ENCODE data around the gene NAPA. TPM values are rescaled to one million over a fixed set of nuclear protein-coding genes. Genes with fewer than 3 reads are reported as not detected.

NAPA gene
- total and polyA plus RNA-seq, 3 donors from 2014 or later: 194 to 257 (median 227) TPM

DNA sequence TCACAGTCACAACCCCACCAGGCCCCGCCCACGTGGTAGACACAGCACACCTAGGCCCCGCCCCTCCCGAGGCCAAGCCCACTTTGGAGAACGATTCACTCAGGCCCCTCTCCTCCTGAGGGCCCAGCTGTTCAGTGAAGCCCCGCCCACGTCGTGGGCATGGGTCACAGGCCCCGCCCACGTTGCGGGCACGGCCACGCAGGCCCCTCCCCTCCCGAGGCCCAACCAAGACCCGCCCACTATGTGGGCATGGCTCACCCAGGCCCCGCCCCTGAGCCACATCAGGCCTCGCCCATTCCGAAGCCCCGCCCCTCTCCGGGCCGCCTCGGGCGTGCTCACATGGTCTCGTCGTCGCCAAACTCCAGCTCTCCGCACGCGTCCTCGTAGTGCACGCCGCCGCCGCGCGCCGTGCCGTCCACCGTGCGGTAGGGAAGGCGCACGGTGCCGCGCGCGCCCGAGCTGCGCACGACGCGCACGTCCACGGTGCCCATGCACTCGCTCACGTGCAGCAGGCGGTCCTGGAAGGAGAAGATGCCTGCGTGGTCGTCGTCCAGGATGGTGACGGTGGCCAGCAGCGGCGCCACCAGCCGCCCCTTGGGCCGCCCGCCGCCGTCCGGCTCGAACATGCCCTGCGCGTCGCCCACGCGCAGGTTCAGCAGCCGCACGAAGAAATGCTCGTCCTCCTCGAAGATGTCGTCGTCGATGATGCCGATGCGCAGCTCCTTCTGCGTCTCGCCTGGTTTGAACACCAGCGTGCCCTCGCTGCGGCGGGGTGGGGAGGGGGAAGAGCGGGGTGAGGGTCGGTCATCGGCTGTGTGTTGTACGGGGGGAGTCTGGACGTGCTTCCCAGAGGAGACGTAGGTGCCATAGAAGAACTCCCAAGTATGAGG, 67.1 kb downstream of the NAPA start:
- Histone ChIP-seq H3K36me3 (ENCODE audit: low read depth, missing control alignments) (no peaks in the 10 kb centered on the region), H3K4me3 (peak overlapping the region; percentile 34 to 43), H3K9me3 (no peaks in the 10 kb centered on the region), H3K27me3 (no peaks in the 10 kb centered on the region), H3K4me1 (peaks cover 14% of the 10 kb centered on the region), H3K27ac (no peak overlapping the region)
- DNase-seq: peak; percentile 86
- intact Hi-C loops (cut with DNase I; ENCODE audit: low total_unique reads): no loop called here
- 5 to 10% methylated on average over 13 to 58 of the region's 95 CpGs for WGBS, 2 donors
- TF ChIP-seq POLR2A (IDR thresholded peaks at IDR 0.05) (no peak), CTCF (IDR thresholded peaks at IDR 0.05) (no peak)

- Histone ChIP-seq H3K36me3 (ENCODE audit: low read depth, missing control alignments) (no peaks in the 10 kb centered on the region), H3K4me1 (peaks cover 14% of the 10 kb centered on the region), H3K9me3 (no peaks in the 10 kb centered on the region), H3K4me3 (peak overlapping the region; percentile 34 to 43), H3K27ac (no peak overlapping the region), H3K27me3 (no peaks in the 10 kb centered on the region)
- peak; percentile 64 for DNase-seq
- WGBS, 2 donors: 12 to 15% methylated on average over 27 to 28 of the region's 28 CpGs
- intact Hi-C loops (cut with DNase I; ENCODE audit: low total_unique reads): no loop called here
- no peak for TF ChIP-seq POLR2A (IDR thresholded peaks at IDR 0.05)
- no peak for TF ChIP-seq CTCF (IDR thresholded peaks at IDR 0.05)
These were observed 68.1 kb downstream of the NAPA start for GRCh38 chr19:47446534-47447469.

GRCh38 chr19:47445937-47446402, 68.9 kb downstream of the NAPA start:
- H3K4me3 ChIP-seq: no peak overlapping the region
- no peak for TF ChIP-seq CTCF (IDR thresholded peaks at IDR 0.05)
- no peak for TF ChIP-seq POLR2A (IDR thresholded peaks at IDR 0.05)
- H3K27ac ChIP-seq: no peak overlapping the region
- 2% methylated on average over 18 to 22 of the region's 22 CpGs for WGBS, 2 donors
- H3K4me1 ChIP-seq: peaks cover 14% of the 10 kb centered on the region
- intact Hi-C loops (cut with DNase I; ENCODE audit: low total_unique reads): no loop called here
- H3K9me3 ChIP-seq: no peaks in the 10 kb centered on the region
- no peaks in the 10 kb centered on the region for H3K27me3 ChIP-seq
- no peaks in the 10 kb centered on the region for H3K36me3 ChIP-seq (ENCODE audit: low read depth, missing control alignments)
- DNase-seq: peak; percentile 87

- TF ChIP-seq POLR2A (IDR thresholded peaks at IDR 0.05): no peak
- TF ChIP-seq CTCF (IDR thresholded peaks at IDR 0.05): no peak
- Histone ChIP-seq H3K4me1 (peaks cover 14% of the 10 kb centered on the region), H3K27ac (no peak overlapping the region), H3K27me3 (no peaks in the 10 kb centered on the region), H3K4me3 (no peak overlapping the region), H3K9me3 (no peaks in the 10 kb centered on the region), H3K36me3 (ENCODE audit: low read depth, missing control alignments) (no peaks in the 10 kb centered on the region)
- intact Hi-C loops (cut with DNase I; ENCODE audit: low total_unique reads): no loop called here
- 21 to 25% methylated on average over 4 of the region's 4 CpGs for WGBS, 2 donors
- DNase-seq: no peak
These were observed 69.3 kb downstream of the NAPA start for GRCh38 chr19:47445527-47445926.

Measured in testis (tissue), 3 donors.